K562 (cell line): ENCODE measurements around the gene LAMP1. TPM values are rescaled to one million over a fixed set of nuclear protein-coding genes. Genes with fewer than 3 reads are reported as not detected.

ENCODE experiments used
- BACH1 ChIP-seq: fragments of 200-800 bp; sonication (Bioruptor generic); IDR thresholded peaks from 2 replicates; pipeline ENCODE4 v1.6.1; 2016; ENCODE audit warnings: missing genetic modification characterization, missing compliant biosample characterization
- CBX1 ChIP-seq: sonication (generic); IDR thresholded peaks from 2 replicates; pipeline ENCODE4 v1.6.1; 2016; ENCODE audit warnings: antibody characterized with exemption, low read depth, mild to moderate bottlenecking
- DNMT1 ChIP-seq: fragments of 450-650 bp; IDR thresholded peaks from 2 replicates; pipeline ENCODE4 v1.6.1; 2016; ENCODE audit warnings: antibody characterized with exemption, mild to moderate bottlenecking
- ETV5 ChIP-seq: sonication (generic); formaldehyde crosslinking; IDR thresholded peaks from 2 replicates; pipeline ENCODE4 v1.4.0; 2020; ENCODE audit warnings: low read depth, mild to moderate bottlenecking, missing genetic modification reagents
- FOXJ2 ChIP-seq: fragments of 200-800 bp; sonication (Bioruptor generic); IDR thresholded peaks from 2 replicates; pipeline ENCODE4 v1.6.1; 2016; ENCODE audit warnings: missing genetic modification characterization, missing compliant biosample characterization
- FOXK1 ChIP-seq: sonication (generic); formaldehyde crosslinking; IDR thresholded peaks from 2 replicates; pipeline ENCODE4 v1.8.0; 2022; ENCODE audit warnings: missing genetic modification reagents, mild to moderate bottlenecking, borderline replicate concordance
- GABPA ChIP-seq: fragments of 200-800 bp; sonication (Bioruptor generic); conservative IDR thresholded peaks from 2 replicates; pipeline ENCODE4 v1.6.1; 2016; ENCODE audit warnings: low read depth, missing genetic modification characterization, missing compliant biosample characterization
- MTA3 ChIP-seq: fragments of 450-650 bp; formaldehyde crosslinking; IDR thresholded peaks from 2 replicates; pipeline ENCODE4 v1.6.1; 2017; ENCODE audit warnings: mild to moderate bottlenecking, borderline replicate concordance
- MXI1 ChIP-seq: IDR thresholded peaks from 2 replicates; pipeline ENCODE4 v1.6.1; 2011; ENCODE audit warnings: low read depth, mild to moderate bottlenecking, improper control_type of control experiment, low read length
- NUFIP1 ChIP-seq: fragments of 450-650 bp; IDR thresholded peaks from 2 replicates; pipeline ENCODE4 v1.6.1; 2018; ENCODE audit not compliant: partially characterized antibody
- POLR2G ChIP-seq: fragments of 200-400 bp; formaldehyde crosslinking; IDR thresholded peaks from 2 replicates; pipeline ENCODE4 v1.6.1; 2017; ENCODE audit warnings: low read depth, mild to moderate bottlenecking, antibody characterized with exemption, low read length, moderate library complexity
- SIX5 ChIP-seq, 2 experiments: IDR thresholded peaks; 2 replicates each; pipeline ENCODE4 v1.6.1; 2011; ENCODE audit warnings: low read length in 2 of 2, borderline replicate concordance in 1 of 2, low read depth in 1 of 2, mild to moderate bottlenecking in 1 of 2, moderate library complexity in 1 of 2; ENCODE audit not compliant: insufficient read depth in 1 of 2
- SMC3 ChIP-seq: conservative IDR thresholded peaks from 2 replicates; pipeline ENCODE4 v1.6.1; 2011; ENCODE audit warnings: low read depth, low read length, improper control_type of control experiment; ENCODE audit not compliant: insufficient read depth
- TGIF2 ChIP-seq: sonication (generic); formaldehyde crosslinking; IDR thresholded peaks from 2 replicates; pipeline ENCODE4 v1.8.1; 2022; ENCODE audit warnings: mild to moderate bottlenecking, missing genetic modification reagents, moderate library complexity
- ZBTB8A ChIP-seq: fragments of 450-650 bp; IDR thresholded peaks from 2 replicates; pipeline ENCODE4 v1.6.1; 2018; ENCODE audit warnings: mild to moderate bottlenecking, moderate library complexity; ENCODE audit not compliant: partially characterized antibody
- ZNF347 ChIP-seq: fragments of 450-650 bp; formaldehyde crosslinking; IDR thresholded peaks from 2 replicates; pipeline ENCODE4 v1.4.0; 2020; ENCODE audit warnings: low read depth, mild to moderate bottlenecking, moderate library complexity
- polyA plus RNA-seq, 8 experiments: library from polyadenylated mRNA; depleted of rRNA in 4 of 8; stranded (reverse) in 5 of 8; unstranded in 3 of 8; fragments of >200 nt; fragmentation: Nextera tagmentation in 2 of 8; fragmentation: Illumina TruSeq in 1 of 8; extraction: Ambion mirVana in 2 of 8; extraction: Trizol in 1 of 8; gene quantifications; 2 replicates each; pipeline versions ENCODE4 v1.2.1 to v1.2.3, GENCODE V29; 2011 to 2014; ENCODE audit warnings: inconsistent platforms in 1 of 8, missing spikeins in 1 of 8
- total RNA-seq, 7 experiments: library from RNA; depleted of rRNA in 6 of 7; stranded (reverse); fragments of >200 nt in 6 of 7; fragmentation: Illumina TruSeq in 2 of 7; extraction: Trizol in 2 of 7; gene quantifications; 2 replicates each; pipeline versions ENCODE4 v1.2.1 to v1.2.3, GENCODE V29; 2011 to 2021; ENCODE audit warnings: low replicate concordance in 1 of 7
- TF ChIP-seq, protein P1 (sequence below): fragments of 450-650 bp; formaldehyde crosslinking; IDR thresholded peaks from 2 replicates; pipeline ENCODE4 v1.4.0; 2020; ENCODE audit warnings: mild to moderate bottlenecking, moderate library complexity
- TF ChIP-seq, protein P2 (sequence below): fragments of 450-650 bp; IDR thresholded peaks from 2 replicates; pipeline ENCODE4 v1.6.1; 2016; ENCODE audit warnings: mild to moderate bottlenecking
- TF ChIP-seq, protein P3 (sequence below): IDR thresholded peaks from 2 replicates; pipeline ENCODE4 v1.6.1; 2014; ENCODE audit warnings: antibody characterized with exemption
- TF ChIP-seq, protein P4 (sequence below), 2 experiments: fragments of 200-800 bp in 1 of 2; sonication (Bioruptor generic) in 1 of 2; sonication (generic) in 1 of 2; formaldehyde crosslinking in 1 of 2; IDR thresholded peaks in 1 of 2; conservative IDR thresholded peaks in 1 of 2; 2 replicates each; pipeline versions ENCODE4 v1.5.0 to v1.6.1; 2016 to 2020; ENCODE audit warnings: missing compliant biosample characterization in 1 of 2, missing genetic modification characterization in 1 of 2, missing genetic modification reagents in 1 of 2

LAMP1 gene
- total and polyA plus RNA-seq, 9 of the 15 experiments (the other 6 are each of a cell fraction or from before 2014, with no cell fraction given), result 2.2 to 70.1 (median 30.5) TPM

DNA sequence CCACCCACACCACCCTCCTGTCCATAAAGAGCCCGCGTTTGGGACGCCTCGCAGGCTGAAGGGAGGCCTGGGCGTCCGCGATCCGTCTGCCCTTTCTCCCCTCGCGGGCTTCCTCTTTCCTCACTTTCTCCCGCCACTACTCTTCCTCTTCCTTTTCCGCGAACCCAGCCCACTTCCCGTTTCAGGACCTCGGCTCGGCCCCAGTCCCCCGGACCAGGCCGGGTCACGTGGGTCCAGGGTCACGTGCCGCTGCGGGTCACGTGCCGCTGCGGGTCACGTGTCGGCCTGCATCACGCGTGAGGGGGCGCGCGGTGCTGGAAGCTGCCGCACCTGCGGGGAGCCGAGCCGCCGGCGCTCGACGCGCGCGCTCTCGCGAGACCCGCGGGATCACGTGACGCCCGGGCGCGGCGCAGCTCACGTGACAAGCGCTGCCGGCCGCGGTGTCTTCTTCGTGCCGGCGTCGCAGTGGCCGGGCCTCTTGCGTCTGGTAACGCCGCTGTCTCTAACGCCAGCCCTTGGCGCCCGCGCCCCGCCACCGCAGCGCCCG lies at the start of gene LAMP1 (continued):
- TF ChIP-seq GABPA (peak; percentile 53), SMC3 (0 out of 2 replicates have a peak, but pooled peaks have one; percentile 3), ZBTB8A (no peak), BACH1 (tag) (no peak), SIX5 (IDR thresholded peaks at IDR 0.05; ENCODE audit: borderline replicate concordance in 1 of 2, insufficient read depth in 1 of 2, low read depth in 1 of 2, low read length in 2 of 2) (no peak), MTA3 (peak; percentile 90), ZNF347 (CRISPR knock-in tag) (no peak), FOXJ2 (tag) (peak; percentile 80), DNMT1 (no peak), NUFIP1 (no peak), CBX1 (peak; percentile 99), TGIF2 (0 out of 2 replicates have a peak, but pooled peaks have one; percentile 75), FOXK1 (CRISPR knock-in tag) (peak; percentile 67; the same call in 1 of the 2 replicates), POLR2G (peak; percentile 78), MXI1 (peak; percentile 61), ETV5 (no peak)
- TF ChIP-seq, protein P1, sequence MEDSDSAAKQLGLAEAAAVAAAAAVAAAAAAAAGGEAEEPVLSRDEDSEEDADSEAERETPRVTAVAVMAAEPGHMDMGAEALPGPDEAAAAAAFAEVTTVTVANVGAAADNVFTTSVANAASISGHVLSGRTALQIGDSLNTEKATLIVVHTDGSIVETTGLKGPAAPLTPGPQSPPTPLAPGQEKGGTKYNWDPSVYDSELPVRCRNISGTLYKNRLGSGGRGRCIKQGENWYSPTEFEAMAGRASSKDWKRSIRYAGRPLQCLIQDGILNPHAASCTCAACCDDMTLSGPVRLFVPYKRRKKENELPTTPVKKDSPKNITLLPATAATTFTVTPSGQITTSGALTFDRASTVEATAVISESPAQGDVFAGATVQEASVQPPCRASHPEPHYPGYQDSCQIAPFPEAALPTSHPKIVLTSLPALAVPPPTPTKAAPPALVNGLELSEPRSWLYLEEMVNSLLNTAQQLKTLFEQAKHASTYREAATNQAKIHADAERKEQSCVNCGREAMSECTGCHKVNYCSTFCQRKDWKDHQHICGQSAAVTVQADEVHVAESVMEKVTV, result no peak
- TF ChIP-seq, protein P2, sequence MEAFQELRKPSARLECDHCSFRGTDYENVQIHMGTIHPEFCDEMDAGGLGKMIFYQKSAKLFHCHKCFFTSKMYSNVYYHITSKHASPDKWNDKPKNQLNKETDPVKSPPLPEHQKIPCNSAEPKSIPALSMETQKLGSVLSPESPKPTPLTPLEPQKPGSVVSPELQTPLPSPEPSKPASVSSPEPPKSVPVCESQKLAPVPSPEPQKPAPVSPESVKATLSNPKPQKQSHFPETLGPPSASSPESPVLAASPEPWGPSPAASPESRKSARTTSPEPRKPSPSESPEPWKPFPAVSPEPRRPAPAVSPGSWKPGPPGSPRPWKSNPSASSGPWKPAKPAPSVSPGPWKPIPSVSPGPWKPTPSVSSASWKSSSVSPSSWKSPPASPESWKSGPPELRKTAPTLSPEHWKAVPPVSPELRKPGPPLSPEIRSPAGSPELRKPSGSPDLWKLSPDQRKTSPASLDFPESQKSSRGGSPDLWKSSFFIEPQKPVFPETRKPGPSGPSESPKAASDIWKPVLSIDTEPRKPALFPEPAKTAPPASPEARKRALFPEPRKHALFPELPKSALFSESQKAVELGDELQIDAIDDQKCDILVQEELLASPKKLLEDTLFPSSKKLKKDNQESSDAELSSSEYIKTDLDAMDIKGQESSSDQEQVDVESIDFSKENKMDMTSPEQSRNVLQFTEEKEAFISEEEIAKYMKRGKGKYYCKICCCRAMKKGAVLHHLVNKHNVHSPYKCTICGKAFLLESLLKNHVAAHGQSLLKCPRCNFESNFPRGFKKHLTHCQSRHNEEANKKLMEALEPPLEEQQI, result peak; percentile 83
- TF ChIP-seq, protein P3, sequence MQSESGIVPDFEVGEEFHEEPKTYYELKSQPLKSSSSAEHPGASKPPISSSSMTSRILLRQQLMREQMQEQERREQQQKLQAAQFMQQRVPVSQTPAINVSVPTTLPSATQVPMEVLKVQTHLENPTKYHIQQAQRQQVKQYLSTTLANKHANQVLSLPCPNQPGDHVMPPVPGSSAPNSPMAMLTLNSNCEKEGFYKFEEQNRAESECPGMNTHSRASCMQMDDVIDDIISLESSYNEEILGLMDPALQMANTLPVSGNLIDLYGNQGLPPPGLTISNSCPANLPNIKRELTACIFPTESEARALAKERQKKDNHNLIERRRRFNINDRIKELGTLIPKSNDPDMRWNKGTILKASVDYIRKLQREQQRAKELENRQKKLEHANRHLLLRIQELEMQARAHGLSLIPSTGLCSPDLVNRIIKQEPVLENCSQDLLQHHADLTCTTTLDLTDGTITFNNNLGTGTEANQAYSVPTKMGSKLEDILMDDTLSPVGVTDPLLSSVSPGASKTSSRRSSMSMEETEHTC, result peak; percentile 99
- TF ChIP-seq, protein P4, sequence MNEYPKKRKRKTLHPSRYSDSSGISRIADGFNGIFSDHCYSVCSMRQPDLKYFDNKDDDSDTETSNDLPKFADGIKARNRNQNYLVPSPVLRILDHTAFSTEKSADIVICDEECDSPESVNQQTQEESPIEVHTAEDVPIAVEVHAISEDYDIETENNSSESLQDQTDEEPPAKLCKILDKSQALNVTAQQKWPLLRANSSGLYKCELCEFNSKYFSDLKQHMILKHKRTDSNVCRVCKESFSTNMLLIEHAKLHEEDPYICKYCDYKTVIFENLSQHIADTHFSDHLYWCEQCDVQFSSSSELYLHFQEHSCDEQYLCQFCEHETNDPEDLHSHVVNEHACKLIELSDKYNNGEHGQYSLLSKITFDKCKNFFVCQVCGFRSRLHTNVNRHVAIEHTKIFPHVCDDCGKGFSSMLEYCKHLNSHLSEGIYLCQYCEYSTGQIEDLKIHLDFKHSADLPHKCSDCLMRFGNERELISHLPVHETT (CRISPR knock-in tag; conservative IDR thresholded peaks at IDR 0.05 in 1 of 2, IDR thresholded peaks at IDR 0.05 in 1 of 2), result peak in 1 of 2 experiments; percentile 92; a peak in 2 of 4 replicates
